Stimulated activated CD4-positive, alpha-beta T cell treated with anti-CD3 and anti-CD28 coated beads, Interleukin-12 subunit alpha, Interleukin-12 subunit beta, amount 100 ng/mL, for 24 hours (primary cell): ENCODE measurements around the gene LRATD1.
"Not testable (repeated sequence)": the region's sequence is repeated elsewhere in the genome, so short reads cannot be mapped to it uniquely, and the experiment has no call there.

Experiments
- DNase-seq, 2 experiments: peaks; one replicate each; pipeline ENCODE4 v3.0.0-alpha.2; 2020; ENCODE audit warnings: low read depth in 2 of 2

The LRATD1 gene

GRCh38 chr2:14632133-14632936 lies at the start of gene LRATD1:
Gene LRATD1 (plus strand): TSS chr2:14632717. CDS start chr2:14633980, 1,263 bp downstream.
- no peak for DNase-seq

- DNase-seq: no peak
These were observed 49.5 kb upstream of the LRATD1 start for GRCh38 chr2:14583059-14583458.

- no peak for DNase-seq
These were observed 48.7 kb upstream of the LRATD1 start for GRCh38 chr2:14583802-14584201.

GRCh38 chr2:14587119-14587518 lies 45.4 kb upstream of the LRATD1 start:
- no peak for DNase-seq

GRCh38 chr2:14601156-14601770 lies 31.3 kb upstream of the LRATD1 start:
- DNase-seq: no peak

- no peak for DNase-seq
These were observed 30.2 kb upstream of the LRATD1 start for GRCh38 chr2:14602309-14602708.

- no peak for DNase-seq
These were observed 28.8 kb upstream of the LRATD1 start for GRCh38 chr2:14603676-14604075.

GRCh38 chr2:14608245-14608644 lies 24.3 kb upstream of the LRATD1 start:
- no peak for DNase-seq

GRCh38 chr2:14614017-14614416 lies 18.5 kb upstream of the LRATD1 start:
- no peak for DNase-seq

- DNase-seq: no peak
These were observed 17.4 kb upstream of the LRATD1 start for GRCh38 chr2:14615121-14615520.

- no peak for DNase-seq
These were observed 16.8 kb upstream of the LRATD1 start for GRCh38 chr2:14615760-14616159.

- no peak for DNase-seq
These were observed 16.2 kb upstream of the LRATD1 start for GRCh38 chr2:14616342-14616741.

- no peak for DNase-seq
These were observed 15.6 kb upstream of the LRATD1 start for GRCh38 chr2:14616950-14617349.

- no peak for DNase-seq
These were observed 13.1 kb upstream of the LRATD1 start for GRCh38 chr2:14619441-14619840.

- no peak for DNase-seq
These were observed 11.4 kb upstream of the LRATD1 start for GRCh38 chr2:14621114-14621513.

GRCh38 chr2:14621906-14622549 lies 10.5 kb upstream of the LRATD1 start:
- DNase-seq: no peak

GRCh38 chr2:14622550-14622939 lies 10.0 kb upstream of the LRATD1 start:
- DNase-seq: not testable (repeated sequence)

- DNase-seq: no peak
These were observed 9.3 kb upstream of the LRATD1 start for GRCh38 chr2:14623237-14623636.

- no peak for DNase-seq
These were observed 5.6 kb upstream of the LRATD1 start for GRCh38 chr2:14626873-14627272.

GRCh38 chr2:14628901-14629300 lies 3.6 kb upstream of the LRATD1 start:
- no peak for DNase-seq

- no peak for DNase-seq
These were observed 994 bp upstream of the LRATD1 start for GRCh38 chr2:14631406-14632040.

GRCh38 chr2:14633061-14633460 lies 544 bp downstream of the LRATD1 start:
- DNase-seq: no peak
